GM19351 (cell line): ENCODE measurements around the gene APBA2.

ENCODE experiments used
- ATAC-seq: cut with Tn5 transposase; IDR thresholded peaks from one replicate; pipeline ENCODE4 v1.9.1; 2021; ENCODE audit warnings: mild to moderate bottlenecking, moderate library complexity; ENCODE audit not compliant: unreplicated experiment

APBA2 gene

GRCh38 chr15:28933710-28934445 is 48.1 kb downstream of the APBA2 start:
- no peak for ATAC-seq

GRCh38 chr15:28934645-28935044 is 48.9 kb downstream of the APBA2 start:
- ATAC-seq: no peak

GRCh38 chr15:28935316-28935715 is 49.5 kb downstream of the APBA2 start:
- no peak for ATAC-seq

GRCh38 chr15:28936081-28936480 is 50.3 kb downstream of the APBA2 start:
- ATAC-seq: no peak

GRCh38 chr15:28936481-28936881 is 50.7 kb downstream of the APBA2 start:
- no peak for ATAC-seq

GRCh38 chr15:28937271-28937670 is 51.5 kb downstream of the APBA2 start:
- ATAC-seq: no peak

- no peak for ATAC-seq
Measured at GRCh38 chr15:28942046-28942445, 56.3 kb downstream of the APBA2 start.

- ATAC-seq: no peak
Measured at GRCh38 chr15:28942571-28942970, 56.8 kb downstream of the APBA2 start.

GRCh38 chr15:28943146-28943545 is 57.4 kb downstream of the APBA2 start:
- no peak for ATAC-seq

GRCh38 chr15:28943611-28944230 is 57.9 kb downstream of the APBA2 start:
- ATAC-seq: no peak

- ATAC-seq: no peak
Measured at GRCh38 chr15:28944286-28944685, 58.5 kb downstream of the APBA2 start.

- ATAC-seq: no peak
Measured at GRCh38 chr15:28944696-28945300, 59.0 kb downstream of the APBA2 start.

- no peak for ATAC-seq
Measured at GRCh38 chr15:28945626-28946230, 60.0 kb downstream of the APBA2 start.

- ATAC-seq: no peak
Measured at GRCh38 chr15:28946803-28947202, 61.0 kb downstream of the APBA2 start.

GRCh38 chr15:28947221-28947674 is 61.5 kb downstream of the APBA2 start:
- no peak for ATAC-seq

- no peak for ATAC-seq
Measured at GRCh38 chr15:28948036-28948435, 62.3 kb downstream of the APBA2 start.

- no peak for ATAC-seq
Measured at GRCh38 chr15:28950916-28951315, 65.1 kb downstream of the APBA2 start.

GRCh38 chr15:28952666-28953491 is 67.1 kb downstream of the APBA2 start:
- ATAC-seq: no peak

GRCh38 chr15:28953573-28954195 is 67.9 kb downstream of the APBA2 start:
- ATAC-seq: no peak

GRCh38 chr15:28954466-28955159 is 68.8 kb downstream of the APBA2 start:
- no peak for ATAC-seq
